SK-N-SH treated with all-trans-retinoic acid at 6 μM for 48 hours (cell line): ENCODE data around the gene FDX2.

ENCODE experiments used
- ATAC-seq: fragments of 200-7000 bp; cut with Tn5 transposase; 3 replicates; pipeline ENCODE4 v1.9.1; 2020; ENCODE audit warnings: mild to moderate bottlenecking, moderate library complexity
- ARNTL ChIP-seq: fragments of 450-650 bp; formaldehyde crosslinking; IDR thresholded peaks from 2 replicates; pipeline ENCODE4 v1.5.0; 2020; ENCODE audit warnings: low read depth, mild to moderate bottlenecking, moderate library complexity, borderline replicate concordance
- BACH2 ChIP-seq: fragments of 250-450 bp; sonication (Bioruptor Pico); IDR thresholded peaks from 2 replicates; pipeline ENCODE4 v1.9.0; 2021; ENCODE audit warnings: mild to moderate bottlenecking, borderline replicate concordance
- CREB5 ChIP-seq: fragments of 250-450 bp; sonication (Bioruptor Pico); IDR thresholded peaks from 2 replicates; pipeline ENCODE4 v1.5.1; 2020; ENCODE audit warnings: low read depth, mild to moderate bottlenecking, moderate library complexity
- CSDC2 ChIP-seq: fragments of 250-450 bp; sonication (Bioruptor Pico); IDR thresholded peaks from 2 replicates; pipeline ENCODE4 v1.5.0; 2020; ENCODE audit warnings: mild to moderate bottlenecking, moderate library complexity
- CSRNP3 ChIP-seq: fragments of 250-450 bp; sonication (Bioruptor Pico); IDR thresholded peaks from 2 replicates; pipeline ENCODE4 v1.5.1; 2021; ENCODE audit warnings: mild to moderate bottlenecking, moderate library complexity
- ESRRG ChIP-seq: fragments of 250-450 bp; sonication (Bioruptor Pico); IDR thresholded peaks from 2 replicates; pipeline ENCODE4 v1.6.1; 2021; ENCODE audit warnings: mild to moderate bottlenecking
- GLIS3 ChIP-seq: fragments of 250-450 bp; sonication (Bioruptor Pico); IDR thresholded peaks from 2 replicates; pipeline ENCODE4 v1.5.0; 2020; ENCODE audit warnings: mild to moderate bottlenecking, moderate library complexity
- ISL1 ChIP-seq: fragments of 250-450 bp; sonication (Bioruptor Pico); IDR thresholded peaks from 2 replicates; pipeline ENCODE4 v2.1.2; 2022; ENCODE audit warnings: mild to moderate bottlenecking, moderate library complexity
- PATZ1 ChIP-seq: fragments of 250-450 bp; sonication (Bioruptor Pico); IDR thresholded peaks from 2 replicates; pipeline ENCODE4 v1.8.0; 2020; ENCODE audit warnings: mild to moderate bottlenecking, moderate library complexity, borderline replicate concordance
- POU6F1 ChIP-seq: fragments of 250-450 bp; sonication (Bioruptor Pico); IDR thresholded peaks from 2 replicates; pipeline ENCODE4 v1.8.0; 2021; ENCODE audit warnings: low read depth, mild to moderate bottlenecking, moderate library complexity, borderline replicate concordance
- PPARA ChIP-seq: fragments of 250-450 bp; sonication (Bioruptor Pico); IDR thresholded peaks from 2 replicates; pipeline ENCODE4 v1.5.0; 2020; ENCODE audit warnings: mild to moderate bottlenecking, borderline replicate concordance
- RARB ChIP-seq: fragments of 250-450 bp; sonication (Bioruptor Pico); IDR thresholded peaks from 2 replicates; pipeline ENCODE4 v1.8.0; 2021; ENCODE audit warnings: mild to moderate bottlenecking, moderate library complexity
- TCF4 ChIP-seq: fragments of 250-450 bp; sonication (Bioruptor Pico); IDR thresholded peaks from 2 replicates; pipeline ENCODE4 v1.8.0; 2021; ENCODE audit warnings: mild to moderate bottlenecking, moderate library complexity, borderline replicate concordance
- TSHZ2 ChIP-seq: fragments of 250-450 bp; sonication (Bioruptor Pico); IDR thresholded peaks from 2 replicates; pipeline ENCODE4 v1.5.0; 2020; ENCODE audit warnings: mild to moderate bottlenecking, moderate library complexity
- ZC3H10 ChIP-seq: fragments of 250-450 bp; sonication (Bioruptor Pico); IDR thresholded peaks from 2 replicates; pipeline ENCODE4 v1.5.1; 2021; ENCODE audit warnings: mild to moderate bottlenecking, moderate library complexity
- ZFP3 ChIP-seq: fragments of 250-450 bp; sonication (Bioruptor Pico); IDR thresholded peaks from 2 replicates; pipeline ENCODE4 v1.5.0; 2020; ENCODE audit warnings: mild to moderate bottlenecking, moderate library complexity
- ZFP30 ChIP-seq: fragments of 450-650 bp; formaldehyde crosslinking; IDR thresholded peaks from 2 replicates; pipeline ENCODE4 v1.5.0; 2022; ENCODE audit warnings: mild to moderate bottlenecking, moderate library complexity
- ZNF70 ChIP-seq: fragments of 450-650 bp; formaldehyde crosslinking; IDR thresholded peaks from 2 replicates; pipeline ENCODE4 v1.5.0; 2020; ENCODE audit warnings: mild to moderate bottlenecking, moderate library complexity

FDX2 gene

GRCh38 chr19:10291554-10292205 is 24.1 kb downstream of the FDX2 start:
- TF ChIP-seq ARNTL (CRISPR knock-in tag) = no peak
- no peak for TF ChIP-seq ZC3H10
- no peak for TF ChIP-seq POU6F1 (CRISPR knock-in tag)
- no peak for TF ChIP-seq ISL1 (CRISPR knock-in tag)
- ATAC-seq = peak; percentile 19

- peak; percentile 40 for ATAC-seq
- TF ChIP-seq TCF4 (CRISPR knock-in tag) = no peak
- no peak for TF ChIP-seq ESRRG (CRISPR knock-in tag)
- TF ChIP-seq ZFP3 = no peak
- TF ChIP-seq PPARA (CRISPR knock-in tag) = no peak
- TF ChIP-seq TSHZ2 = no peak
- no peak for TF ChIP-seq ZNF70 (CRISPR knock-in tag)
- TF ChIP-seq ZFP30 (CRISPR knock-in tag) = no peak
- no peak for TF ChIP-seq CSDC2
- no peak for TF ChIP-seq BACH2
Measured at GRCh38 chr19:10290876-10291553, 24.8 kb downstream of the FDX2 start.

GRCh38 chr19:10290357-10290875 is 25.4 kb downstream of the FDX2 start:
- ATAC-seq = peak; percentile 0; the same call in 1 of the 3 replicates
- TF ChIP-seq CREB5 (CRISPR knock-in tag) (no peak), PATZ1 (CRISPR knock-in tag) (no peak), BACH2 (no peak), ZFP3 (no peak), ZC3H10 (no peak), CSRNP3 (CRISPR knock-in tag) (no peak), ISL1 (CRISPR knock-in tag) (no peak), GLIS3 (CRISPR knock-in tag) (no peak), RARB (CRISPR knock-in tag) (no peak)
- TF ChIP-seq, all 23 proteins: peak for 0

GRCh38 chr19:10289836-10290356 is 25.9 kb downstream of the FDX2 start, which contains the start of gene ICAM5:
TSS of gene ICAM5 (plus strand) at chr19:10289952. CDS start at chr19:10290044, 92 bp downstream.
- TF ChIP-seq ZNF70 (CRISPR knock-in tag) (no peak), ZC3H10 (no peak), ESRRG (CRISPR knock-in tag) (no peak), RARB (CRISPR knock-in tag) (no peak)
- TF ChIP-seq, all 23 proteins: peak for 0
- peak; percentile 6; the same call in 1 of the 3 replicates for ATAC-seq
